Measurements from ENCODE around the gene SAFB.

The SAFB gene

GRCh38 chr19:5628919-5629481 lies 6.1 kb downstream of the SAFB start:
- DNase-seq = no peak

- DNase-seq = no peak
Measured at GRCh38 chr19:5631567-5632240, 8.8 kb downstream of the SAFB start.

- DNase-seq = no peak
Measured at GRCh38 chr19:5632241-5632612, 9.3 kb downstream of the SAFB start.

GRCh38 chr19:5632657-5633056 lies 9.8 kb downstream of the SAFB start:
- no peak for DNase-seq

DNA sequence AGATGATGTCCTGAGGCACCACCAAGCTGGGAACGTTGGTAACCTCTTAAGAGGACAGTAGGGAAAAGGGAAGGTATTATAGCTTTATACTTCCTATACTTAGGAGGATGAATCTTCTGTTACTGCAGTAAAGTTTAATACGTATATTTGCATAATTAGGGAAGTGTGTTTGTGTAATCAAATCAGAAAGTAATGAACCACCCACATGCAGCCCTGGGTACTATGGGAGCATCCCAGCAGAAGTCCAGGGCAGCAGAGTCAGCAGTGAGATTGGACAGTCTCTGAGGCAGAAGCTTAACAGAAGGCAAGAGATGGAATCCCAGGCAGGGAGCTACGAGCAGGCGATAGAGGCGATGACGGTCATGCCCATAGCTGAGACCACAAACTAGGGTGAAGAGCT lies 12.5 kb downstream of the SAFB start:
- DNase-seq = no peak

DNA sequence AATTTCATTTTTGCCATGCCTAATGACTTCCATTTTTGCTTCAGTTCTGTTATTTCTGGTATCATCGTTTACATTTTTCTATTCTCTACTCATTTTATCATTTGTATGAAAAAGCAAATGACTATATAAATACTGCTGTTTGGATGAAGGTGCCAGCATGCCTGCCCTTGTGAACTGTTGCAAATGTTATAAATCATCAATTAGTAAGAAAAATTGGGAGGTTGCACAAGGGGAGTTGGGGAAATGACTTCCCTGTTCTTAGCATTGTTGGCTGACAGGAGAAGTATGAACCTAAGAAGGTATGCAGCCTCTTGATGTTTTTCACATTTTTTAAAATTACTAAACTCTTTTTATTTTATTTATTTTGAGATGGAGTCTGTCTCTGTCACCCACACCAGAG lies 15.1 kb downstream of the SAFB start:
- DNase-seq = no peak

DNA sequence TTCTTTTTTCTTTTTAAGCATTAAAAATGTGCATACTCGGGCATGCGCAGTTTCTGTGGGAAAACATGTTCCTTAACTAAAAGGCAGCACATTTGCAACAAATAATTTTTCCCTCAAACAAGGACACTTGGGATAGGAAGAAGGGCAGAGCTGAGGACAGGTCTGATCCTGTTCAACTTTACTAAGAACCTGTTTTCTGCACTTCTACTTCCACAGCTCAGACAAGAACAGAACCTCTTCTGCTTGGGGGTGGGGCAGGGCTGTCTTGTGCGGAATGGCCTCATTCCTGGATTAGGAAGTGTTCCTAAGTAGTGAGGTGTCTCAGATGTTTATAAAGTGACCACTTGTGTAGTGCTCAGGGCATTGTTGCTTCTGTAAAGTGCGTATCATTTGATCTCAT lies 18.3 kb downstream of the SAFB start:
- DNase-seq = no peak

DNA sequence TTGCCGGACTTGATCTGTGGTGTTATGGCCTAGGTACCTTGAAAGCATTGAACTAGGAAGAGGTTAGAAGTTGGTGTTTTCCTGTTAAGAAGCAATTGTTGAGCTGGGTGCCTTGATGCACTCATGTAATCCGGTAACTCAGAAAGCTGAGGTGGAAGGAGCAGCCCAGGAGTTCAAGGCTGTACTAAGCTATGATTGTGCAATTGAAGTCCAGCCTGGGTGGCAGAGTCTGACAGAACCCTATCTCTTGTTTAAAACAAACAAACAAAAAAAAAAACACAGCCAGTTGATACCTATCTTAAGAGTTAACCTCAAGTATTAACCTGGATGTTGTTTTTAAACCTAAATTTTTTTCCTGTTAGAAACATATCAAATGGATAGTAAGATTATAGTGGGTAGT lies 19.3 kb downstream of the SAFB start:
- DNase-seq = no peak

DNA sequence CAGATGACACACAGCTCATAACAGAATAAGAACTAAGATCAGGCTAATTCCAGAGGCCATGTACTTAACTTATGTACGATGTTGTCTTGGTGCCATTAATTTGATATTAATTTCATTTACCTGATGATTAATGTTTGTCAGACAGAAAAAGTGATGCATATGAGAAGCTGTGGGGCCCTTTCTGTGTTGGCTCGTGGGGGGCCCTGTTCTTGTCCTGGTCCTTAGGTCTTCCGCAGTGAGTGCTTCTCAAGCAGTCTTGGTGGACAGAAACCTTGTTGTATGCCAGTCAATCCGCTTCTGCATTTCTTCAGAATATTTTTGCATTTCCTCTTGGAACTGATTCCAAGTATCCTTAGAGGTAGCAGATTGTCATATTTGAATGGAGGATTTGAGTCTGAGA lies 20.2 kb downstream of the SAFB start:
- no peak for DNase-seq

GRCh38 chr19:5644037-5644436 lies 21.2 kb downstream of the SAFB start:
- no peak for DNase-seq

- no peak for DNase-seq
Measured at GRCh38 chr19:5645409-5645808, 22.5 kb downstream of the SAFB start.

GRCh38 chr19:5646703-5647102 lies 23.8 kb downstream of the SAFB start:
- no peak for DNase-seq

- DNase-seq = no peak
Measured at GRCh38 chr19:5648464-5648863, 25.6 kb downstream of the SAFB start.

DNA sequence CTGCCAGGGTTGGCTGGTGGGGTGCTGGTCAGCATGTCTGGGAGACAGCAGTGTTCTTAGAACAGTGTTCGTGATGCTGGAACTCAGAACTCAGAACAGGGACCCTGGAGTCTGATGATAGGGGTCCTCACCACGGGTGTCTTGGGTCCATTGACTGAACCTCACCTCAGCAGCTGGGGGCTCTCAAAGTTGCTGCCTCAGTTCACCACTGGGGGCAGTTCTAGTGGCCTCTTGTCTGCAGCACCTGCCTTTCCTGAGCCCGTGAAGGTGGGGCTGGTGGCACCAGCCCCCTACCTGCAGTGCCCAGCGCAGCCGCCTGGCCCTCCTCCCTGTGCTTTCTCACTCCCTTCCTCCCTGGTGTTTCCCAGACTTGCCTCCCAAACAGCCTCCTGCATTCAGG lies 28.5 kb downstream of the SAFB start:
- DNase-seq = no peak

- DNase-seq = no peak
Measured at GRCh38 chr19:5652261-5652660, 29.4 kb downstream of the SAFB start.

GRCh38 chr19:5654931-5655330 lies 32.0 kb downstream of the SAFB start:
- no peak for DNase-seq

DNA sequence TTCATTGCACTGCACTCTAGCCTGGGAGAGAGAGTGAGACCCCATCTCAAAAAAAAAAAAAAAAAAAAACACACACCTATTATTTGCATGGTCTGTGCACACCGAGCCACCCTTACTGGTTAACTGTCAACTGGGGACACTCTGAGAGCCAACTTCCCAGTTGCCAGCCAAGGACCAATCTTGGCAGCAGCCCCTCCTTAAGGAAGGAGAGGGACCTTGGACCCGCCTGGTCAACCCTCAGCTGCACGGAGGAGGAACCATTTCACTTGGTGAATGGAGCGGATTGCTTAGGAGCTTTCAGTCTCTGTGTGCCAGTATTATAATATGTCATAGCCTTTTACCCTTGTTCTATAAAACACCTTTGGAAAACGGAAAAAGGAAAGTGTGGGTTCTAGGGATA lies 32.5 kb downstream of the SAFB start:
- no peak for DNase-seq

- DNase-seq = no peak
Measured at GRCh38 chr19:5661483-5661882, 38.6 kb downstream of the SAFB start.

DNA sequence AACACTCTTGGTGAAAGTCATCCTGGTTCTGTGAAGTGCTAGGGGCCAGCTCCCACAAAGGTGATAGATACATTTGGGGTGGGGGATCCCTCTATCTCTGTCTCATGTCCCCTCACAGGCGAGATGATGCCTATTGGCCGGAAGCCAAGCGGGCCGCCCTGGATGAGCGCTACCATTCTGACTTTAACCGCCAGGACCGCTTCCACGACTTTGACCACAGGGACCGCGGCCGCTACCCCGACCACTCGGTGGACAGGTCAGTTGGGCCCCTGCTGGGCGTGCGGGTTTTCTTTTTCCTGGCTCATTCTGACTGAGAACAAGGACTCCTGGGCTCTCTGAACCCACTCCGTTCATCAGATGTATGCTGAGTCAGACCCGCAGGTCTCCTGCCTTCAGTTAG lies 41.0 kb downstream of the SAFB start:
- DNase-seq = no peak

DNA sequence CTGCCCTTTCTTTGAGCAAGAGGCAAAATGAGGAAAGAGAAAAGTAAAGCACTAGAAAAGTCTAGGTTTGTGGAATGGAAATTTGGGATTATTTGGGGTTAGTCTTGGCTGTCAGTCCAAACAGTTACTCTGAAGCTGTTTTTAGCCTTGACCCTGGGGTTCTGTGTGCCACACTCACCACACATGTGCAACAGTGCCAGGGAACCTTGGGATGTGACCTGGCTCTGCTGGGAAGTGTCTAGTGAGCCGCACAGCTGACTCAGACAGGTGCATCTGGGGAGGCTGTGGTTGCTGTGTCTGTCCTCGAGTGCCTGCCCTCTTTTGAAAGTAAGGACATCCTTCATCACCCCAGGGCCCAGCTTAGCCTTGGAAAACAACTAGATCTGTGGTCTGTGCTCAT lies 41.6 kb downstream of the SAFB start:
- DNase-seq = no peak

- no peak for DNase-seq
Measured at GRCh38 chr19:5665781-5666513, 43.1 kb downstream of the SAFB start.

- DNase-seq = no peak
Measured at GRCh38 chr19:5666921-5667610, 44.2 kb downstream of the SAFB start.

GRCh38 chr19:5667751-5668271 lies 44.9 kb downstream of the SAFB start:
- DNase-seq = no peak

DNA sequence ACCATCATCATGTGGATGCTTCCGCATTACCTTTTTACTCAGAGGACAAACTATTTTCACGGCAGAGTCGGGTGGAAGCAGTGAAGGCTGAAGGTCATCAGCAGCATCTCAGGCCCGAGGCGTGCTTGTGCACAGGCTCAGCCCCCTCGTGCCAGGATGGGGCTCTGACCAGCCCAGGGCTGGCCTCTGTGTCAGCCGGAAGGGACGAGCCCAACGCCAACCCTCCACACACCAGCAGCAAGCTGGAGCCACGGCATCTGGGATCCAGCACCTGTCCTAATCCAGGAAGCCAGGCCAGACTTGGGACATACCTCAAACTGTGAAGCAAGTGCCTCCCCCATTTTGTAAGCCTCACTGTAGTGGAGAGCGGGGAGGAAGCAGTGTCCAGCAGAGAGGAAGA lies 46.3 kb downstream of the SAFB start:
- DNase-seq = no peak
